Measurements from ENCODE around the gene TGFBR2. TPM values are rescaled to one million over a fixed set of nuclear protein-coding genes. Genes with fewer than 3 reads are reported as not detected.

Gene TGFBR2
- total RNA-seq, 4 donors from 2014 or later, result 10.1 to 114 (median 48.7) TPM

DNA sequence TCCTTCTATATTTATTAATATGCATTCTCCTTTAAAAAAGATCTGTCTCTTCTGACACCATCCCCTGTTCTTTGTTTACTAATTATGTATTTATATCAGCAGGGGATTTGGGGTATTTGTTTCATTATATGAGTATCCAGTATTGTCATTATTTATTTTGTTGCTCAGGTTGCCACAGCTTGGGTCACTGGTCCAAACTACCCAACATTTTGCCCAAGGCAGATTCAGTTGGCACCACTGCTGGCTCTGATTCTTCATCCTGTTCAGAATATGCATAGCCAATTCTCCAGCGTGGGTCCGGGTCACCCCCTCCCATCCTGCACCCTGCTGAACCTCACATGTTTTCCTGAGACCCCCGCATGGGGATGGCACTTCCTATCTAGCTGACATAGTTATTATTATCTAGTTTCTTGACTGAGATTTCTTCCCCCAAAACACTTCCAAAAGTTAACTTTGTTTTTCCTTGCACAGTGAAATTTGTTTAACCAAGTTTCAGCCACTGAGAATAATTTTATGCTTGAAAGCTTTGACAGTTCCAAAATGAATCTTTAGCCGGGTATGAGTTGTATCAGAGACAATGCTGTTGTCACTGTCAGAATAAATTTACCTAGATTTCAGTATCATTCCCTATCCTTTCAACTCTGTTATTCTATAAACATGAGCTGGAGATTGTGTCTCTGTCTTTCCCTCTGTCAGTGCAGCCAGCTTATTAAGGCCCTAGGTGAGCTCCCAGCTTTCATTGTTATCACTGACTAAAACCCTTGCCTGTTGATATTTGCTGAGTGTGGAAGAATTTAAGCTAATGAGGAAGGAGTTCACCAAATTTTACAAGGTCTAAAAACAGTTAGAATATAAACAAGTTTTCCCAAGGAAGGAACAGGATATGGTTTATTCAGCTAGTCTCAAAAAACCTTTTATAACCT, 70.3 kb downstream of the TGFBR2 start:
- Histone ChIP-seq H3K4me1 (peaks cover 0 to 82% (median 17%) of the 10 kb centered on the region in 3 donors), H3K4me3 (no peak overlapping the region), H3K27me3 (no peaks in the 10 kb centered on the region), H3K27ac (peak overlapping the region in 1 of 4 donors; percentile 3), H3K36me3 (peaks cover 0 to 84% (median 19%) of the 10 kb centered on the region in 3 donors), H3K9me3 (no peaks in the 10 kb centered on the region)
- intact Hi-C loops (cut with DNase I), result no loop called here
- no peak for TF ChIP-seq POLR2A (IDR thresholded peaks at IDR 0.05)
- TF ChIP-seq, protein P1, sequence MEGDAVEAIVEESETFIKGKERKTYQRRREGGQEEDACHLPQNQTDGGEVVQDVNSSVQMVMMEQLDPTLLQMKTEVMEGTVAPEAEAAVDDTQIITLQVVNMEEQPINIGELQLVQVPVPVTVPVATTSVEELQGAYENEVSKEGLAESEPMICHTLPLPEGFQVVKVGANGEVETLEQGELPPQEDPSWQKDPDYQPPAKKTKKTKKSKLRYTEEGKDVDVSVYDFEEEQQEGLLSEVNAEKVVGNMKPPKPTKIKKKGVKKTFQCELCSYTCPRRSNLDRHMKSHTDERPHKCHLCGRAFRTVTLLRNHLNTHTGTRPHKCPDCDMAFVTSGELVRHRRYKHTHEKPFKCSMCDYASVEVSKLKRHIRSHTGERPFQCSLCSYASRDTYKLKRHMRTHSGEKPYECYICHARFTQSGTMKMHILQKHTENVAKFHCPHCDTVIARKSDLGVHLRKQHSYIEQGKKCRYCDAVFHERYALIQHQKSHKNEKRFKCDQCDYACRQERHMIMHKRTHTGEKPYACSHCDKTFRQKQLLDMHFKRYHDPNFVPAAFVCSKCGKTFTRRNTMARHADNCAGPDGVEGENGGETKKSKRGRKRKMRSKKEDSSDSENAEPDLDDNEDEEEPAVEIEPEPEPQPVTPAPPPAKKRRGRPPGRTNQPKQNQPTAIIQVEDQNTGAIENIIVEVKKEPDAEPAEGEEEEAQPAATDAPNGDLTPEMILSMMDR (IDR thresholded peaks at IDR 0.05), result no peak
- no peak for DNase-seq
- 65 to 75% methylated on average over 4 of the region's 4 CpGs for WGBS, 2 donors

DNA sequence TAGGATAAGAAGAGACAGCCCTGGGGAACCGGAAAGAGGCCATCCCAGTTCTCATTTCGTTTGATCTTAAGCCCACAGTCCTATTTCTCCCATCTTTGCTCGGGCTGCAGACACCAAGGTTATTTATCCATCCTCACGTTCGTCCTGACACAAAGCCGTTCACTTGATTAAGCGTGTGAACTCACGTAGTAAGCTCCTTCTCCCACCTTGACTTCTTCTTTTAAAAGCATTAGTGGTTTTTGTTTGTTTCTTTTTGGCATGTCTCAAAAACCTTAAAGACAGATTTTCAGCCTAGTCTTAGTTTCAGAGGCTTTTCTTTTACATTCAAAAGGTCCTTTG, 70.9 kb downstream of the TGFBR2 start:
- TF ChIP-seq, protein P1 (IDR thresholded peaks at IDR 0.05), result no peak
- TF ChIP-seq POLR2A (IDR thresholded peaks at IDR 0.05), result no peak
- Histone ChIP-seq H3K27ac (no peak overlapping the region), H3K9me3 (no peaks in the 10 kb centered on the region), H3K4me1 (peaks cover 0 to 82% (median 23%) of the 10 kb centered on the region in 3 donors), H3K36me3 (peaks cover 0 to 77% (median 13%) of the 10 kb centered on the region in 3 donors), H3K4me3 (no peak overlapping the region), H3K27me3 (no peaks in the 10 kb centered on the region)
- DNase-seq, result no peak
- intact Hi-C loops (cut with DNase I), result no loop called here
- WGBS, 2 donors, result 69 to 82% methylated on average over 8 of the region's 8 CpGs

DNA sequence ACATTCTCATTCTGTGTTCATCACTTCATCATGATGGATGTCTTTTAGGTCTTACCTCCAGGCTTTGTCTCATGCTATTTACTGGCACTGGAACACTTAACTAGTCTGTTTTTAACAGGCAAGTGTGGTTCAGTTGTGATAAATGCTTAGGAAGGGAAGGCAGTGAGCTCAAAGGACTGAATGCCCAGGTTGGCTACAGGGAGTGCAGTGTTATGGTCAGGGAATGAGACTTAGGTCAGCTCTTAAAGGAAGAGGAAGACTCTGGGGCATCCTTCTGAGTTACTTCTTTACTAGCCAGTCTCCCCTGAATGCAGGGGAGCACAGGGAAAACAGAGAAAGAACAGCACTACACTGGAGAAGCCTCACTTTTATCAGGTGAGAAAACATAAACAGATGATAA, 72.6 kb downstream of the TGFBR2 start:
- no peak for DNase-seq
- intact Hi-C loops (cut with DNase I), result no loop called here
- H3K9me3 ChIP-seq, result no peaks in the 10 kb centered on the region
- peaks cover 0 to 60% (median 10%) of the 10 kb centered on the region in 3 donors for H3K36me3 ChIP-seq
- TF ChIP-seq, protein P1 (IDR thresholded peaks at IDR 0.05), result no peak
- no peak for TF ChIP-seq POLR2A (IDR thresholded peaks at IDR 0.05)
- H3K4me1 ChIP-seq, result peaks cover 0 to 83% (median 39%) of the 10 kb centered on the region in 3 donors
- H3K27me3 ChIP-seq, result no peaks in the 10 kb centered on the region
- peak overlapping the region in 2 of 4 donors; percentile 29 to 74 for H3K27ac ChIP-seq
- no peak overlapping the region for H3K4me3 ChIP-seq

DNA sequence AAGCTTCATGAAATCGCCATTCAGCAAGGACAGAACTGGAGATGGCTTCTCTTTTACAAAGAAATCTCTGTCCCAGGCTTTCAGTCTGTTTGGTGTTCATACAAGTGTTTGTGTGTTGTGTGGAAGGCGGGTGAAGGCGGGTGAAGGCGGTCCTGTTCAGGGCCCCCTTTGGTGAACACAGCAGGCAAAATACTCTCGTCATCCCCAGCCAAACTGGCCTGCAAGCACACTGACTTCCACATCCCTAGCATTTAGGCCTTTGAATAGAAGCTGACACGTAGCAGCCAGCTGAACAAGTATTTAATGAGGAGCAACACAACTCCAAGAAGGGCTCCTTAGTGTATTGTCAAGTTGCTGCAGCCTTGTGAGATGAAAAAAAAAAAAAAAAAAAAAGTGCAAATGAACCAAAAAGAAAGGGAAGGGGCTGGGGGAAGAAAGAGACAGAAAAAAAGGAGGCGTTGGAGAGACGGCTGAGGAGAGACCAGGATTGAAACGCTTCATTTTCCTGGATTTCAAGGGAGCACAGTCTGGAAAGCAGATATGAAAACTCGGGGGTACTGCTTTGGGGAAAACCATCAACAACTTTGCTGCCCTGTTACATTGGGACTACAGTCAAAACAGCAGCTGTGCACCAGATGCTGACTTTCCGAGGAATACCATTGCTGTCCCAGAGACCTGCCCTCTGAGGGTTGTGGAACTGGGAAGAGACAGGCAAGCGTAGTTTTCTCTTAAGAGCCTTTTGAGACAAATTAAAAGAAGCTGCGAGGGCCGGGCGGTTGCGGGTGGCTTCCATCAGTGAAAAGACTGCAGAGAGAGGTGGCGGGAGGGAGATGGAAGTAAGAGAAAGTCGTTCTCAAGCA, 74.6 kb downstream of the TGFBR2 start:
- intact Hi-C loops (cut with DNase I), result no loop called here
- H3K4me3 ChIP-seq, result no peak overlapping the region
- H3K36me3 ChIP-seq, result peaks cover 0 to 40% (median 0%) of the 10 kb centered on the region in 3 donors
- peaks cover 0 to 82% (median 44%) of the 10 kb centered on the region in 3 donors for H3K4me1 ChIP-seq
- no peak for DNase-seq
- TF ChIP-seq POLR2A (IDR thresholded peaks at IDR 0.05), result no peak
- TF ChIP-seq, protein P1 (IDR thresholded peaks at IDR 0.05), result no peak
- no peaks in the 10 kb centered on the region for H3K27me3 ChIP-seq
- 63 to 76% methylated on average over 17 to 18 of the region's 18 CpGs for WGBS, 2 donors
- H3K9me3 ChIP-seq, result no peaks in the 10 kb centered on the region
- peak overlapping the region; percentile 36 to 74 (median 68) for H3K27ac ChIP-seq

All from esophagus squamous epithelium (tissue), 5 donors.